GM20431 (cell line): ENCODE results near the gene PSMC3IP.
"Not testable (repeated sequence)": the region's sequence is repeated elsewhere in the genome, so short reads cannot be mapped to it uniquely, and the experiment has no call there.

Experiments
- in situ Hi-C: fragments of 300-500 bp; cut with MseI, MboI; formaldehyde crosslinking; loops from one replicate; pipeline ENCODE4 v1.15.0; 2020; ENCODE audit warnings: low sequenced_read_pairs; ENCODE audit not compliant: unreplicated experiment

The PSMC3IP gene

DNA sequence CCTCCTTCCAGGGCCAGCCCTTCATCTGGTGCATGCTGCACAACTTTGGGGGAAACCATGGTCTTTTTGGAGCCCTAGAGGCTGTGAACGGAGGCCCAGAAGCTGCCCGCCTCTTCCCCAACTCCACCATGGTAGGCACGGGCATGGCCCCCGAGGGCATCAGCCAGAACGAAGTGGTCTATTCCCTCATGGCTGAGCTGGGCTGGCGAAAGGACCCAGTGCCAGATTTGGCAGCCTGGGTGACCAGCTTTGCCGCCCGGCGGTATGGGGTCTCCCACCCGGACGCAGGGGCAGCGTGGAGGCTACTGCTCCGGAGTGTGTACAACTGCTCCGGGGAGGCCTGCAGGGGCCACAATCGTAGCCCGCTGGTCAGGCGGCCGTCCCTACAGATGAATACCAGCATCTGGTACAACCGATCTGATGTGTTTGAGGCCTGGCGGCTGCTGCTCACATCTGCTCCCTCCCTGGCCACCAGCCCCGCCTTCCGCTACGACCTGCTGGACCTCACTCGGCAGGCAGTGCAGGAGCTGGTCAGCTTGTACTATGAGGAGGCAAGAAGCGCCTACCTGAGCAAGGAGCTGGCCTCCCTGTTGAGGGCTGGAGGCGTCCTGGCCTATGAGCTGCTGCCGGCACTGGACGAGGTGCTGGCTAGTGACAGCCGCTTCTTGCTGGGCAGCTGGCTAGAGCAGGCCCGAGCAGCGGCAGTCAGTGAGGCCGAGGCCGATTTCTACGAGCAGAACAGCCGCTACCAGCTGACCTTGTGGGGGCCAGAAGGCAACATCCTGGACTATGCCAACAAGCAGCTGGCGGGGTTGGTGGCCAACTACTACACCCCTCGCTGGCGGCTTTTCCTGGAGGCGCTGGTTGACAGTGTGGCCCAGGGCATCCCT, 34.1 kb downstream of the PSMC3IP start:
- in situ Hi-C loops, result no loop called here

- in situ Hi-C loops, result no loop called here
Observed at GRCh38 chr17:42541041-42541833, 36.3 kb downstream of the PSMC3IP start.

DNA sequence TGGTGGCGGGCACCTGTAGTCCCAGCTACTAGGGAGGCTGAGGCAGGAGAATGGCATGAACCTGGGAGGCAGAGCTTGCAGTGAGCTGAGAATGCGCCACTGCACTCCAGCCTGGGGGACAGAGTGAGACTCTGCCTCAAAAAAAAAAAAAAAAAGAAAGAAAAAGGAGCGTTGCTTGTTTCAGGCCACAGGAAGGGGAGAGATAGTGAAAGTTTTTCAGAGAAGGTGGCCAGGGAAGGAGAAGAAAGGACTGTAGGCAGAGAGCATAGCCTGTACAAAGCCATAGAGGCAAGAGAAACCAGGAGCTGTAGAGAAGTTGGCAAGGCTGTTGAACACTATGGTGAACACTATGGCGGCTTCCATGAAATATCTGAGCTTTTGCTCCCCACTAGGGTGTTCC, 37.0 kb downstream of the PSMC3IP start:
- in situ Hi-C loops, result not testable (repeated sequence)

DNA sequence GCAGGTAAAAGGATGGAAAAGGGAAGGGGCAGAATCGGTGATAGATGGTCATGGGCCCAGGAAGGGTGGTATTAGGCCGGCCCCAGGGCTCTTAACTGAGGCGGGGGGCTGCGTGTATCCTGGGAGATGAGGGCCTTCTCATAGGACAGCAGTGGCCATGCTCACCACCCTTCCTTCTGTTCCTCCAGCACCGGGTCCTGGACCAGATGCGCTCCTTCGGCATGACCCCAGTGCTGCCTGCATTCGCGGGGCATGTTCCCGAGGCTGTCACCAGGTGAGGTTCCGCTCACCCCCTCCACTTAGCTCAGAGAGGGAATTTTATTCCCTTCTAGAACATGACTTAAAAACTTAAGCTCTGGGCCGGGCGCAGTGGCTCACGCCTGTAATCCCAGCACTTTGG, 39.0 kb downstream of the PSMC3IP start:
- in situ Hi-C loops, result no loop called here

DNA sequence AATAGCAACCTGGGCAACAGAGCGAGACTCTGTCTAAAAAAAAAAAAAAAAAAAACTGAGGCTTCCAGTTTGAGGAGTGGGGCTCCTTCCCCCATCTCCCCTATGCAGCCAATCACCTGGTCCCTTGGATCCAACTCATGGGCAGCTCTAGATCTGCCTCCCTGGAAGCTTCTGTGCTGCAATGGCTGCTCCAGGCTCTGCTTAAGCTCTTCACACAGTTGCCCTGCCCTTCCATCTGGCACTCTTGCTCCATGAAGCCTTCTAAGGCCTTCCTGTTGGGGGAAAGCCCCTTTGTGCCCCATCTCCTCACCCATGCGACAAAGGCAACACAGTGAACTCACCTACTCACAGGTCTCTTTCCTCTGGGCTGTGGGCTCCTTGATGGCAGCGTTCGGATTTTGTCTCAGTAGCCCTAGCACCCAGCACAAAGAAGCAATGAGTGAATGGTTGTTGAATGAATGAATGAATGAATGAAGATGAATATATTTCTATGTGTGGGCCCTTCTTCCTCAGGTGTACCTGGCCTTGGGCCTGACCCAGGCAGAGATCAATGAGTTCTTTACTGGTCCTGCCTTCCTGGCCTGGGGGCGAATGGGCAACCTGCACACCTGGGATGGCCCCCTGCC, 39.6 kb downstream of the PSMC3IP start:
- in situ Hi-C loops, result no loop called here

DNA sequence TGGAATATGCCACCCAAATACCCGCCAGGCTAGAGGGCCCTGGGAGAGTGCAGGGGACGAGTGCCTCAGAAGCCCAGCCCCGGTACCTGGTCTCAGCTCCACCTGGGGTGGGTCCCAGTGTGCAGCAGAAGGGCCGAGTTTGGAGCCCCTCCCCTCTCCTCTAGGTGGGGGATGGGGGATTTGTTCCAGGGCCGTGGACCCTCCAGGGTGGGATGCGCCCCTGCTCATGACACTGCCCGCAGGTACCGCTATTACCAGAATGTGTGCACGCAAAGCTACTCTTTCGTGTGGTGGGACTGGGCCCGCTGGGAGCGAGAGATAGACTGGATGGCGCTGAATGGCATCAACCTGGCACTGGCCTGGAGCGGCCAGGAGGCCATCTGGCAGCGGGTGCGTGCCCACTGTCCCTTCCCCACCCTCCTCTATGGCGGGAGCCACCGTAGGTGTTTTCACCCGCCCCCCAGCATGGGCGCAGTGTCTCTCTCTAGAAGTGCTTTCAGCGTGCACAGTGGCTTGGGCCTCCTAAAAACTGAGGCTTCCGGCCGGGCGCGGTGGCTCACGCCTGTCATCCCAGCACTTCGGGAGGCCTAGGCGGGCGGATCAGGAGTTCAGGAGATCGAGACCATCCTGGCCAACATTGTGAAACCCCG, 40.2 kb downstream of the PSMC3IP start:
- in situ Hi-C loops, result no loop called here

GRCh38 chr17:42536372-42537155, 41.0 kb downstream of the PSMC3IP start:
- in situ Hi-C loops, result no loop called here

GRCh38 chr17:42536048-42536371, 41.5 kb downstream of the PSMC3IP start, which contains the start of gene NAGLU:
Gene NAGLU (plus strand): TSS chr17:42536241. CDS start chr17:42536273, 32 bp downstream.
- in situ Hi-C loops, result no loop called here

DNA sequence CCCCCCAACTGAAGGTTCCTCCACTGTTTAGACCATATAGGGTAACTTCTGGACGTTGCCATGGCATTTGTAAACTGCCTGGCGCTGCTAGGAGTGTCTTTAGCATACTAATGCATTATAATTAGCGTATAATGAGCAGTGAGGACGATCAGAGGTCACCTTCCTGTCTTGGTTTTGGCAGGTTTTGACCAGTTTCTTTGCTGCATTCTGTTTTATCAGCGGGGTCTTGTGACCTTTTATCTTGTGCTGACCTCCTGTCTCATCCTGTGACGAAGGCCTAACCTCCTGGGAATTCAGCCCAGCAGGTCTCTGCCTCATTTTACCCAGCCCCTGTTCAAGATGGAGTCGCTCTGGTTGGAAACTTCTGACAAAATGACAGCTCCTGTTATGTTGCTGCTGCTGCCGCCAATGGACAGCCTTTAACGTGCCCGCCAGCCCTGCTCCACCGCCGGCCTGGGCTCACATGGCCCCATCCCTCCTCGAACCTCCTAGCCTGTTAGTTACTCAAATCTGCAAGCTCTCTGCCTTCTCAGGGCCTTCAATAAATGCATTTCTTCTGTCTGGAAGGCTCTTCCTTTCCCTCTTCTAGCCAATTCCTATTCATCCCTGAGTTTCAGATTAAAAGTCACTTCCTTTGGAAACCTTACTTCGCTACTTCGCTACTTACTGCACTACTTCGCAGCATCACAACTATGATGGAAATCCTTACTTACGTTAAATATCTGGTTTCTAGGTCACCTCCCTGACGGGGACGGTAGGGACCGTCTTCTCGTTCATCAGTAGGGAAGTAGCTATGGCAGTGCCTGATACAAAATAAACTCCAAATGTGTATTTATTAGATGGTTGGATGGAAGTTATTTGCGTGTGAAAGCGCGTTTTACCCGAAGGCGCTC, 42.1 kb downstream of the PSMC3IP start:
- in situ Hi-C loops, result no loop called here

DNA sequence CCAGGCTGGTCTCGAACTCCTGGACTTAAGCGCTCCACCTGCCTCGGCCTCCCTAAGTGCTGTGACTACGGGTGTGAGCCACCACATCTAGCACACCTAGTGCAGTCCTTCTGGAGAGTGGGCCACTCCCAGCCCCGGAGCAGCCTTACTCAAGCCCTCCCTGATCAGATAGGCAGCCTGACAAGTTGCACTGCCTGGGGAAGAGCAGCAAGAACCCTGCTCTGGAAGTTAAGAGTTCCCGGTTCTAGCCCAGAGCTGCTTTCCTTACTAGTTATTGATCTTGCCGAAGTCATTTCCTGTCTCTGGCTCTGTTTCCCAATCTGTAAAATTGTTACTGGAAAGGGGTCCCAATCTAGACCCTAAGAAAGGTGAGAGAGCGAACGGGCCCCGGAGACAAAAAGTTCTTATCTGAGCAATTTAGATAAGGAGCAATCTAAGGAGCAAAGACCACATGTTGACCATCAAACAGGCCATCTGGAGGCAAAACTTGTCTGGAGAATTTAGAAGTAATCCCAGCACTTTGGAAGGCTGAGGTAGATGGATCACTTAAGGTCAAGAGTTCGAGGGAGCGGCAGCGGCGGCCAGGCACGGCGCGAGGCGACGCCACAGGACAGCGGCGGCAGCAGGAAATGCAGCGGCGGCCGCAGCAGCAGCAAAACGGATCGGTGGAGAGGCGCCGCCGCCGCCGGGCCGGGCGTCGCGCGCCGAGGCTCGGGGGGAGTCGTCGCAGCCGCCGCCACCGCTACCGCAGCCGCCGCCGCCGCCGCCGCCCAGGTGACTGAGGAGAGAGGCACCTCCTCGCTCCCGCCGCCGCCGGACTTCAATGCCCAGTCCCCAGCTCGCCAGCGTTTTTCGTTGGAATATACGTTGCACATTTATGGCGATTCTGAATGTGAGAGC, 45.8 kb downstream of the PSMC3IP start:
- in situ Hi-C loops, result no loop called here

DNA sequence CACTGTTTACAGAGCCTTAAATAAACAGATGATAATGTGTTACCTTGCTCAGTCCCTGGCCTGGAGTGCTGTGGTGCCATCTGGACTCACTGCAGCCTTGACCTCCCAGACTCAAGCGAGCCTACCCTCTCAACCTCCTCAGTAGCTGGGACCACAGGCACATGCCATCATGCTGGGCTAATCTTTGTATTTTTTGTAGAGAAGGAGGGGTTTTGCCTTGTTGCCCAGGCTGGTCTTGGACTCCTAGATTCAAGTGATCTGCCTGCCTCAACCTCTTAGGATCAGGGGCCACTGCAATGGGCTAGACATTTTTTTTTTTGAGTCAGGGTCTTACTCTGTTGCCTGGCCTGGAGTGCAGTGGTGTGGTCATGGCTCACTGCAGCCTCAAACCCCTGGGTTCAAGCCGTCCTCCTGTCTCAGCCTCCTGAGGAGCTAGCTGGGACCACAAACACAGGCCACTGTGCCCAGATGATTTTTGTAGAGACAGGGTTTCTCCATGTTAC, 46.5 kb downstream of the PSMC3IP start:
- in situ Hi-C loops, result no loop called here

DNA sequence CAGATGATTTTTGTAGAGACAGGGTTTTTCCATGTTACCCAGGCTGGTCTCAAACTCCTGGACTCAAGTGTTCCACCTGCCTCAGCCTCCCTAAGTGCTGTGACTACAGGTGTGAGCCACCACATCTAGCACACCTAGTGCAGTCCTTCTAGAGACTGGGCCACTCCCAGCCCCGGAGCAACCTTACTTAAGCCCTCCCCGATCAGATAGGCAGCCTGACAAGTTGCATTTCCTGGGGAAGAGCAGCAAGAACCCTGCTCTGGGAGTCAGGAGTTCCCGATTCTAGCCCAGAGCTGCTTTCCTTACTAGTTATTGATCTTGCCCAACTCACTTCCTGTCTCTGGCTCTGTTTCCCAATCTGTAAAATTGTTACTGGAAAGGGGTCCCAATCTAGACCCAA, 48.5 kb downstream of the PSMC3IP start:
- in situ Hi-C loops, result loop anchor here (10.0 kb wide), 2 partner anchors 104 to 204 kb away; partner anchors contain the start of gene CAVIN1

- in situ Hi-C loops, result loop anchor here (10.0 kb wide), 2 partner anchors 103 to 203 kb away; partner anchors contain the start of gene CAVIN1
Observed at GRCh38 chr17:42527932-42528331, 49.6 kb downstream of the PSMC3IP start.

GRCh38 chr17:42526031-42526444, 51.5 kb downstream of the PSMC3IP start:
- in situ Hi-C loops, result loop anchor here (10.0 kb wide), 2 partner anchors 101 to 201 kb away; partner anchors contain the start of gene CAVIN1

- in situ Hi-C loops, result loop anchor here (10.0 kb wide), 2 partner anchors 100 to 200 kb away; partner anchors contain the start of gene CAVIN1
Observed at GRCh38 chr17:42525221-42525620, 52.3 kb downstream of the PSMC3IP start.

GRCh38 chr17:42522798-42523278, 54.7 kb downstream of the PSMC3IP start:
- in situ Hi-C loops, result loop anchor here (10.0 kb wide), 2 partner anchors 98 to 198 kb away; partner anchors contain the start of gene CAVIN1
